HEK293 (cell line): ENCODE results near the gene TMEM207.

ENCODE experiments used
- CTCF ChIA-PET: fragments of 350-600 bp; formaldehyde crosslinking; extraction: SDS; loops from one replicate; lab custom pipeline; 2021; ENCODE audit warnings: antibody characterized with exemption; lab: Yijun Ruan, JAX
- POLR2A ChIA-PET: fragments of 300-600 bp; formaldehyde crosslinking; extraction: SDS; loops from one replicate; lab custom pipeline; 2020; ENCODE audit warnings: antibody characterized with exemption, inconsistent platforms; lab: Yijun Ruan, JAX
- H3K27ac ChIP-seq: fragments of 200-500 bp; sonication (Bioruptor generic); 2 replicates; pipeline ENCODE4 v1.5.1; 2014; ENCODE audit warnings: low read depth, low read length, control low read depth, inconsistent platforms; ENCODE audit errors: extremely low read depth
- H3K36me3 ChIP-seq, 2 experiments: fragments of 200-500 bp in 1 of 2; sonication (Bioruptor generic) in 1 of 2; 1 replicate in 1 of 2; 2 replicates in 1 of 2; pipeline ENCODE4 v1.5.1; 2014 to 2017; ENCODE audit warnings: inconsistent platforms in 2 of 2, low read length in 2 of 2; ENCODE audit not compliant: control insufficient read depth in 2 of 2, insufficient read depth in 1 of 2
- H3K4me1 ChIP-seq: fragments of 200-500 bp; sonication (Bioruptor generic); 2 replicates; pipeline ENCODE4 v1.5.1; 2014; ENCODE audit warnings: mild to moderate bottlenecking, low read length, inconsistent platforms; ENCODE audit not compliant: control insufficient read depth, insufficient read depth
- H3K4me3 ChIP-seq: 2 replicates; pipeline ENCODE4 v1.5.1; 2011; ENCODE audit warnings: low read depth, mild to moderate bottlenecking, control low read depth, low read length, moderate library complexity
- H3K9me3 ChIP-seq: fragments of 200-500 bp; sonication (Bioruptor generic); 2 replicates; pipeline ENCODE4 v1.5.1; 2014; ENCODE audit warnings: low read depth, low read length, inconsistent platforms; ENCODE audit not compliant: control insufficient read depth, insufficient read depth
- KLF16 ChIP-seq: fragments of 450-650 bp; formaldehyde crosslinking; IDR thresholded peaks from 2 replicates; pipeline ENCODE4 v1.5.1; 2017; ENCODE audit warnings: missing biosample characterization, missing genetic modification characterization
- KLF8 ChIP-seq: fragments of 450-650 bp; formaldehyde crosslinking; IDR thresholded peaks from 2 replicates; pipeline ENCODE4 v1.5.1; 2016; ENCODE audit warnings: missing biosample characterization, missing genetic modification characterization
- ZBTB49 ChIP-seq: fragments of 450-650 bp; formaldehyde crosslinking; IDR thresholded peaks from 2 replicates; pipeline ENCODE4 v1.5.1; 2016; ENCODE audit warnings: missing biosample characterization, missing genetic modification characterization, low read depth
- ZFP37 ChIP-seq: fragments of 450-650 bp; formaldehyde crosslinking; IDR thresholded peaks from 2 replicates; pipeline ENCODE4 v1.5.1; 2016; ENCODE audit warnings: missing biosample characterization, missing genetic modification characterization
- ZFP69B ChIP-seq: fragments of 450-650 bp; formaldehyde crosslinking; IDR thresholded peaks from 2 replicates; pipeline ENCODE4 v1.5.1; 2016; ENCODE audit warnings: missing biosample characterization, missing genetic modification characterization
- ZNF146 ChIP-seq: fragments of 450-650 bp; formaldehyde crosslinking; IDR thresholded peaks from 2 replicates; pipeline ENCODE4 v1.5.1; 2016; ENCODE audit warnings: missing biosample characterization, missing genetic modification characterization
- ZNF362 ChIP-seq: fragments of 450-650 bp; formaldehyde crosslinking; IDR thresholded peaks from 2 replicates; pipeline ENCODE4 v1.5.1; 2016; ENCODE audit warnings: missing biosample characterization, missing genetic modification characterization
- ZNF423 ChIP-seq: fragments of 450-650 bp; formaldehyde crosslinking; IDR thresholded peaks from 2 replicates; pipeline ENCODE4 v1.5.1; 2016; ENCODE audit warnings: missing biosample characterization, missing genetic modification characterization
- ZNF426 ChIP-seq: fragments of 450-650 bp; formaldehyde crosslinking; IDR thresholded peaks from 2 replicates; pipeline ENCODE4 v1.5.1; 2017; ENCODE audit warnings: missing biosample characterization, missing genetic modification characterization, mild to moderate bottlenecking, inconsistent platforms, moderate library complexity
- ZNF48 ChIP-seq: fragments of 450-650 bp; formaldehyde crosslinking; IDR thresholded peaks from 2 replicates; pipeline ENCODE4 v1.5.1; 2016; ENCODE audit warnings: missing biosample characterization, missing genetic modification characterization
- ZNF501 ChIP-seq: fragments of 450-650 bp; formaldehyde crosslinking; IDR thresholded peaks from 2 replicates; pipeline ENCODE4 v1.5.1; 2016; ENCODE audit warnings: missing biosample characterization, missing genetic modification characterization
- ZNF560 ChIP-seq: fragments of 450-650 bp; formaldehyde crosslinking; IDR thresholded peaks from 2 replicates; pipeline ENCODE4 v1.5.1; 2017; ENCODE audit warnings: missing biosample characterization, missing genetic modification characterization, borderline replicate concordance
- ZNF664 ChIP-seq: fragments of 450-650 bp; formaldehyde crosslinking; IDR thresholded peaks from 2 replicates; pipeline ENCODE4 v1.5.1; 2016; ENCODE audit warnings: missing biosample characterization, missing genetic modification characterization
- ZNF785 ChIP-seq: fragments of 450-650 bp; formaldehyde crosslinking; IDR thresholded peaks from 2 replicates; pipeline ENCODE4 v1.5.1; 2016; ENCODE audit warnings: missing biosample characterization, missing genetic modification characterization

Gene TMEM207

GRCh38 chr3:190433626-190434025 lies 16.1 kb downstream of the TMEM207 start (continued):
- TF ChIP-seq ZNF146 (tag by site-specific recombination) (no peak), ZNF48 (tag by site-specific recombination) (no peak), ZNF426 (tag by site-specific recombination) (no peak)

GRCh38 chr3:190432216-190432615 lies 17.5 kb downstream of the TMEM207 start:
- ChIA-PET CTCF (no interaction called here), POLR2A (no interaction called here)
- H3K4me1 ChIP-seq: no peaks in the 10 kb centered on the region
- no peak overlapping the region for H3K4me3 ChIP-seq
- no peaks in the 10 kb centered on the region for H3K9me3 ChIP-seq
- TF ChIP-seq ZNF501 (tag by site-specific recombination) (no peak), ZBTB49 (tag by site-specific recombination) (no peak), ZNF785 (tag by site-specific recombination) (no peak), ZNF423 (tag by site-specific recombination) (no peak), ZNF560 (tag by site-specific recombination) (no peak), ZFP37 (no peak), ZFP69B (tag by site-specific recombination) (no peak), ZNF664 (tag by site-specific recombination) (no peak)
- no peak overlapping the region for H3K27ac ChIP-seq
- no peaks in the 10 kb centered on the region for H3K36me3 ChIP-seq

- no peaks in the 10 kb centered on the region for H3K4me1 ChIP-seq
- H3K9me3 ChIP-seq: no peaks in the 10 kb centered on the region
- no peak for TF ChIP-seq KLF8 (tag by site-specific recombination)
- TF ChIP-seq KLF16 (tag by site-specific recombination): no peak
- TF ChIP-seq, all 188 proteins: peak for 0
- ChIA-PET POLR2A (no interaction called here), CTCF (interaction anchor here (0.5 kb wide), 1 partner anchor 354 kb away, joined by 3 read pairs; no protein-coding TSS in a partner anchor)
- H3K36me3 ChIP-seq: no peaks in the 10 kb centered on the region
- H3K27ac ChIP-seq: no peak overlapping the region
- no peak overlapping the region for H3K4me3 ChIP-seq
Measured at GRCh38 chr3:190430906-190431305, 18.8 kb downstream of the TMEM207 start.

GRCh38 chr3:190429681-190430080 lies 20.0 kb downstream of the TMEM207 start:
- TF ChIP-seq ZNF362: 0 out of 2 replicates have a peak, but pooled peaks have one; percentile 14
- TF ChIP-seq ZNF664 (tag by site-specific recombination): no peak
- H3K4me3 ChIP-seq: no peak overlapping the region
- H3K27ac ChIP-seq: no peak overlapping the region
- H3K4me1 ChIP-seq: no peaks in the 10 kb centered on the region
- no peaks in the 10 kb centered on the region for H3K36me3 ChIP-seq
- ChIA-PET POLR2A (no interaction called here), CTCF (no interaction called here)
- no peaks in the 10 kb centered on the region for H3K9me3 ChIP-seq
